HG03469 (cell line): ENCODE measurements around the gene CFAP99.

Experiments used
- ATAC-seq: cut with Tn5 transposase; IDR thresholded peaks from one replicate; pipeline ENCODE4 v1.9.1; 2021; ENCODE audit warnings: mild to moderate bottlenecking, moderate library complexity, moderate number of reproducible peaks; ENCODE audit not compliant: unreplicated experiment

The CFAP99 gene

GRCh38 chr4:2390146-2390545 is 28.6 kb upstream of the CFAP99 start:
- ATAC-seq = no peak

DNA sequence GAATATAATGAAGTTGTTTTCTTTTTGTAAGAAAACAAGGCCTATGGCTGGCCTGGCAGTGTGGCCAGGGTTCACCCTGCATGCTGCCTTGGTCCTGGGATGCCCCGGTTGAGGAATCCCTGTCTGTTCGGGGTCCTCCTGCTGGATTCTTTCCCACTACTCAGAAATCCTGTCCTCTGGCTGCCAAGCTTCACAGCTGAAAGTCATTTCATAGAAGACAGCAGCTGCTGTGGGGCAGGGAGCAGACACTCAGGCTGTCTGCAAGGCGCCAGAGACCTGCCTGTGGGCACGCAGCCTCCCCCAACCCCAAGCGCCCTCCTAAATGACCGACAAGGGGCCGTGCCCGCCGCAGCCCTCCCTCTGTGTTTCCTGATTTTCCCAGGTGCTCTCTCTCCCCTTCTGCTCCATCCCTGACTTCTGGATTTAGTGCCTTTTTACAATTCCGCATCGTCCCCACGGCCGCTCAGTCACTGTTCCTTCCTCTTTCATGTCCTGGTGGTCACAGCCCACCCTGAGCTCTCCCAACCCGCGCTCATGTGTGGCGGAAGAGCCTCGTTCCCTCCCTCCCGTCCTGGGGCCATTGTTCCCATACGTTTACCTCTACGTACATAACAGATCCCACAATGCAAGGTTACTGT is 27.9 kb upstream of the CFAP99 start:
- ATAC-seq = no peak

- ATAC-seq = no peak
Measured at GRCh38 chr4:2393353-2394270, 25.1 kb upstream of the CFAP99 start.

DNA sequence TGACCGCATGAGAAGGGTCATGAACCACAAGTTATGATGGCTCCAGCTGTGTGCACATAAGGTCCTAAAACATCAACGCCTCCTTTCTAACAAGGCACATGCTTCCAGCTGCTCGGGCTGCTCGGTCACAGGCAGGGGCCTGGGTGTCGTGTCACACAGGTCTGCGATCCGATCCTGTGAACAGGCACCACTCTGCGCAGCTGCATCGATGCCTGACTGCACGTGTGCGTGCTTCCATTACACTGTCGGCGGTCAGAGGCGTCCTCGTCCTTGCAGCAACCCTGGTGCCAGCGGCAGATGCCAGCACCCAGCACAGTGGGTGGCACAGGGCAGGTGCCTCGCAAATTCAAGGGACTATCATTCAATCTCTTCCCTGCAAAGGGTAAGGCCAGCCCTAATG is 24.2 kb upstream of the CFAP99 start:
- no peak for ATAC-seq

DNA sequence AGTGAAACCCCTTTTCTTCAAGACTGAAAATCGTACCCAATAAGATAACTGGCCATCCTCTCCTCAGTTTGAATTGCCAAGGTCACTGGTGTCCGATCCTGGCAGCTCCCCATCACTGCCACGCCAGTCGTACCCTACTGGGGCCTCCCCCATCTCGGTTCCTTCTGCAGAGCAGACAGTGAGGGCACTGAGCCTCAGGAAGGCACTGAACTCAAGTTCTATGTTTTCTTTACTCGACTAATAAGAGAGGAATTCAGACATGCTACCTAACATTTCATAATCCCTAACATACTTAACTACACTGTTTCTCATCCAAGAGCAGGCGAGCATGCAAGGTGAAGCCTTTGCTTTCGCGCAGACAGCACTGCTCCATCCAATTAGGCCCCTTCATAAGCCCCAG is 23.7 kb upstream of the CFAP99 start:
- no peak for ATAC-seq

DNA sequence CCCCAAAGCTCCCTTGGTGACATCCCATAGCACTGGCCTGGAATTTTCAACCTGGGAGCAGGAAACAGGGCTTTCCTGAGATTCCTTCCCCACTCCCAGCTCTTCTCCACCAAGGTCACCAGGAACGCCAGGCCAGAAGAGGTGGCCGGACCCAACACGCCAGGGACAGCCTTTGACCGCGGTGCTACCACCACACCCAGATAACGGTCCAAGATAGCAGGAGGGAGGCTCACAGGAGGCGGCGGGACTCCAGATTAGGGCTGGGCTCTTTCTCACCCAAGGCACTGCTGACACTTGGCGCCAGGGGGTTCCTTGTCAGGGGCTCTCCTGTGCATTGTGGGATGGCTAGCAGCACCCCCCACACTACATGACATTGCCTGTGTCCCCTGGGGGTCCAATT is 23.2 kb upstream of the CFAP99 start:
- no peak for ATAC-seq

DNA sequence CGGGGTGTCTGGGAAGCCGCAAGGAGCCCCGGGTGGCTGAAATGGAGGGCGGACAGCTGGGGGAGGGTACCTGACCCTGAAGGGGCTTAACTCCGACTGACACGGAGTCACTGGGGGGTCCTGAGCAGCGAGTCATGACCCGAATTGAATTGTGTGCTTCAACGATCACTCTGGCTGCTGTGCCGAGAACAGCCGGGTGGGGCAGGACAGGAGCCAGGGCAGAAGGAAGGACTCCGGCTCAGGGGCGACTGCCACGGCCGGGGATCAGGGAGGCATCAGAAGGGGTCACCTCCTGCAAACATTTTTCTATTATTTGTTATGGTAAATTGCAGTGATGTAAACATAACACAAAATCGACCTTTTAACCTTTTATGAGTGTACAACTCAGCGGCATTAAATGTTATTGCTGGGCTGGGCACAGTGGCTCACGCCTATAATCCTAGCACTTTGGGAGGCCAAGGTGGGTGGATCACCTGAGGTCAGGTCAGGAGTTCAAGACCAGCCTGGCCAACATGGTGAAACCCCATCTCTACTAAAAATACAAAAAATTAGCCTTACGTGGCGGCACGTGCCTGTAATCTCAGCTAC is 21.9 kb upstream of the CFAP99 start:
- no peak for ATAC-seq

GRCh38 chr4:2397596-2398379 is 21.0 kb upstream of the CFAP99 start:
- no peak for ATAC-seq

GRCh38 chr4:2399216-2399615 is 19.5 kb upstream of the CFAP99 start:
- ATAC-seq = no peak

DNA sequence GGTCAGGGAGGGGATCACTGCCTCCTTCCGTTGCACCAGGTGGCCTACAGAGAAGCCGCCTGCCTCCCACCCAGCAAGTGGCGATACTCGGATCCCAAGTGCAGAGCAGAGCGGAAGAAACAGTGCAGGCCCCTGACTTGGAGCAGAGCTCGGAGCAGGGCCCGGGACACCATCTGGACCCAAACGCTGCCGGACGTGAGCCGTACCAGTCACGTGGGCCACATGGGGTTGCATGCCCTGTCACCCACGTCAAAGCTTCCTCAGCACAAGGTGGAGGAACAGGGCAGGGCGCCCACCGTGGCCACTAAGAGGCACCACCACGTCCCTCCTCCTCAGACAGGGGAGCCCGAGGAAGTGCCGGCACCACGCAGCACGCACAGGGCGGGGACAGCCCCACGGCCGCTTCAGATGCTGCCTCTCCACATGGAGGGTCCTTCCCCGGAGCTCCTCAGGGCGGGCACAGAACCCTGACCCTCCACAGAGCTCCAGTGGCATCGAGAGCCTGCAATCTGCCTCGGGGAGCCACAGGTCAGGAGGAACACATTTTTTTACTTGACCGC is 19.0 kb upstream of the CFAP99 start:
- ATAC-seq = no peak

DNA sequence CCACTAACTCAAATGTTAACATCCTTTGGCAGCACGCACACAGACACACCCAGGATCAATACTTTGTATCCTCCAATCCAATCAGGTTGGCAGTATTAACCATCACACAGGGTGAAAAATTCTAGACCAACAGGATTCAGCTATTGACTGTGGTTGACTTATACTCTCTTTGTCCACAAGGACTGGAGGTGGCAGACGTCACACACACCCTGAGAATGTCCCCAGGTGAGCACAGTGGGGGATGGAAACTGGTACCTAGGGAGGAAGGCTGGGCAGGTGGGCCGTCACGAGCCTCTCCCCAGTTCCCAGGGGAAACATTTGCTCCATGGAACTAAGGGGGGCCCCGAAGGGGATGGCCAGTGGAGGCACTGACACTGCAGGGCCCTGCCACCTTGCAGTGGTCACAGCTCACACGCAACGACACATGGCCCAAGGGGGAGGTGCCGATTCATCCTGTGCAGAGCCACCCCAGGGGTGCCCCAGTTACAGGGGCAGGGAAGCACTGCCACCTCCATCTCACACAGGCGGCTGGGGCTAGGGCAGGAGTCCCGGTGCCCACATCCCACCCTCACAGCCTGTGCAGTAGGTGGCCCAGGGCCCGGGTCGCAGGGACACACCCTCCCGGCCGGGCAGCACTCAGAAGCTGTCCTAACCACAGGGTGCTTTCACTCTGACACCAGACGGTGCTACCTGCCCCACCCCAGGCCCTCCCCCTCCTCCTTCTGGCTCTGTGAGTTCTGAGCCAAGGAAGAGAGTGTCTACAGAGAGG is 17.7 kb upstream of the CFAP99 start:
- no peak for ATAC-seq

- no peak for ATAC-seq
Measured at GRCh38 chr4:2401610-2401983, 17.2 kb upstream of the CFAP99 start.

DNA sequence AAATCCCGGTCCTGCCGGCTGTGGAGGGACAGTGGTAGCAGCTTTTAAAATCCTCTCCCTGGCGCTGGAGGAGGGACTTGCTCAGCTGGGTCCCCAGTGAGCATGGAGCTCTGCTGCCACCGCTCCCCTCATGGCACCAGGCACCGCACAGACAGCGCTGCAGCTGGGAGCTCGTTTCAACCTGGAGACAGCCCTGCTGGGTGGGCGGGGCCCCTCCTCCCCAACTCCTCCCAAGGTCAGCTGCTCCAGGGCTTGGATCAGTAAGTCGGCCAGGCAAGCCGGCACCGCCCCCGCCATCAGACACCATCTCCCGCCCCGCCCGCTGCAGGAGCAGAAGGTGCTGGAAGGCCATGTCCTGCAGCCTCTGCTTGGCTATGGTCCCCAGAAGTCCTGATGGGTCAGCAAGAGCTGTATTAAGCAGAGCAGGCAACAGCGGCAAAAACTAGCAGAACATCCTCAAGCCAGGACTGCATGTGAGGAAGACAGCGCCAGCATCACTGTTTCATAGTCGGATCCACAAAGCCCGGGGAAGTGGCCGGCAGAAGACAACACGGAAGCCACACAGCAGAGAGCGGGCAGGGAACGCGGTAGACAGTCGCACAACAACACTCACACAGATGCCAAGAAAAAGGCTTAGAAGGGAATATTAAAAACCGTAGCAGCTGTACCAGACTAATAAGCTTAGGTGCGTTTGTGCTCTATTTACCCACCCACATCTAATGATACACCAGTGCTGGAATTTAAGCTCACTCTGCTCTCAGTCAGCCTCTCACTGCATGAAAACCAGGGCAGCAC is 16.5 kb upstream of the CFAP99 start:
- no peak for ATAC-seq

DNA sequence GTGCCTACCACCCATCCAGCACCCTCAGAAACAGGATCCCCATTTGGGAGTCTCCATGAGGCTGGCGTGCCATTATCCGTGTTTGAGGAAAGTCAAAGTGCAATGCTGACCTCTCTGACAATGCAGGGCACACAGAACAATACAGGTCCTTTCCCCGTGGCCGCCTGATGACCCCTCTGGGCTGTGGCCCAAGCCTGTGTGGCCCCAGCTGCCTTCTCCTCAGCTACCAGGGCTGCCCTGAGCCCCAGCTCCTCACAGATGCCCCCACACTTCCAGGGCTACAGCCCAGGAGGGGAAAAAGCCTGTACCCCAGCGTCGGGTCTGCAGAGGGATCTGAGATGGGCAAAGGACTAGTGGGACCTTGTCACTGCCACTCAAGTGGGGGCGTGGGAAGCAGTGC is 15.8 kb upstream of the CFAP99 start:
- no peak for ATAC-seq

DNA sequence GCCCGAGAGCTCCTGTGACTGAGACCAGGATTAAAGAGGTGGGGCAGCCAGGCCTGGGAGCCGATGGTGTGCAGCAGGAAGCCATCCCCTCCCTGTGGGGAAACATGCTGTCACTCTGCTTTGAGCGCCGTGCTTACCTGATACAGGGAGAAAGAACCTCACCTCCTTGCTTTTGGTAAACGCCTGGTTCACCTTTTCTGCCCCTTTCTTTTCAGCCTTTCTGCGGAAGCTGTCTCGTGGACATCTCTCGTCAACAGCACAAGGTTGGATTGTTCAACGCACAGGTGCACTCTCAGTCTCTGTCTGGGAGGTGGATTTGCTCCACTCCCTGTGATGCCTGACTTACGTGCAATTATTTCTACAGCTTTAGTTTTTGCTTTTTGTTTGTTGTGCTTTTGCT is 12.3 kb upstream of the CFAP99 start:
- ATAC-seq = no peak

- no peak for ATAC-seq
Measured at GRCh38 chr4:2406920-2407319, 11.8 kb upstream of the CFAP99 start.

- no peak for ATAC-seq
Measured at GRCh38 chr4:2407991-2408342, 10.8 kb upstream of the CFAP99 start.

- ATAC-seq = no peak
Measured at GRCh38 chr4:2408401-2408958, 10.3 kb upstream of the CFAP99 start.

- ATAC-seq = no peak
Measured at GRCh38 chr4:2408976-2409375, 9.8 kb upstream of the CFAP99 start.
